Caco-2 (cell line): ENCODE measurements around the gene SPTSSB. TPM values are rescaled to one million over a fixed set of nuclear protein-coding genes. Genes with fewer than 3 reads are reported as not detected.

ENCODE experiments used
- BruUV-seq: library from RNA; stranded (reverse); fragments of 400-500 nt; replicated peaks from 2 replicates; lab custom pipeline; 2021; lab: Mats Ljungman, UMichigan
- CTCF ChIA-PET: fragments of 300-600 bp; sonication (Branson Sonifier 250); formaldehyde crosslinking; loops from one replicate; lab custom pipeline; 2022; ENCODE audit warnings: antibody characterized with exemption; lab: Charles Lee
- POLR2A ChIA-PET: fragments of 300-600 bp; sonication (Branson Sonifier 250); formaldehyde crosslinking; loops from one replicate; lab custom pipeline; 2022; ENCODE audit warnings: antibody characterized with exemption; lab: Charles Lee
- DNase-seq, 2 experiments: peaks; one replicate each; pipeline versions ENCODE4 v3.0.0 to v3.0.0-alpha.2; 2020 to 2022
- H3K27me3 ChIP-seq: replicated peaks from 2 replicates; pipeline ENCODE4 v1.6.0; 2011; ENCODE audit warnings: low read length; ENCODE audit not compliant: control insufficient read depth, insufficient read depth
- H3K36me3 ChIP-seq: 2 replicates; pipeline ENCODE4 v1.5.1; 2011; ENCODE audit warnings: low read length; ENCODE audit not compliant: control insufficient read depth, insufficient read depth
- H3K4me1 ChIP-seq: fragments of 250-450 bp; sonication (Bioruptor Pico); 2 replicates; pipeline ENCODE4 v1.5.1; 2020; ENCODE audit warnings: mild to moderate bottlenecking
- H3K4me3 ChIP-seq: 2 replicates; pipeline ENCODE4 v1.5.1; 2011; ENCODE audit warnings: low read depth, mild to moderate bottlenecking, control low read depth, low read length
- H3K9me3 ChIP-seq: fragments of 250-450 bp; sonication (Bioruptor Pico); 2 replicates; pipeline ENCODE4 v1.5.1; 2020; ENCODE audit warnings: mild to moderate bottlenecking, moderate library complexity
- H3K27ac Mint-ChIP-seq: one replicate; pipeline ENCODE4 v1.8.0; 2022; ENCODE audit warnings: mixed read lengths; ENCODE audit not compliant: unreplicated experiment
- H3K27me3 Mint-ChIP-seq: one replicate; pipeline ENCODE4 v1.8.0; 2022; ENCODE audit warnings: mixed read lengths; ENCODE audit not compliant: insufficient read depth, unreplicated experiment
- H3K36me3 Mint-ChIP-seq: one replicate; pipeline ENCODE4 v1.8.0; 2022; ENCODE audit warnings: mild to moderate bottlenecking, mixed read lengths; ENCODE audit not compliant: insufficient read depth, unreplicated experiment
- H3K4me1 Mint-ChIP-seq: one replicate; pipeline ENCODE4 v1.8.0; 2022; ENCODE audit warnings: low read depth, mixed read lengths; ENCODE audit not compliant: unreplicated experiment
- H3K4me3 Mint-ChIP-seq: one replicate; pipeline ENCODE4 v1.8.0; 2022; ENCODE audit warnings: mild to moderate bottlenecking, moderate library complexity, mixed read lengths; ENCODE audit not compliant: unreplicated experiment
- H3K9me3 Mint-ChIP-seq: one replicate; pipeline ENCODE4 v1.8.0; 2022; ENCODE audit warnings: mixed read lengths; ENCODE audit not compliant: unreplicated experiment
- CTCF ChIP-seq, 2 experiments: fragments of 200-600 bp in 1 of 2; IDR thresholded peaks; 1 replicate in 1 of 2; 2 replicates in 1 of 2; pipeline versions ENCODE4 v1.5.1 to v1.8.0; 2011 to 2022; ENCODE audit warnings: antibody characterized with exemption in 1 of 2, control low read depth in 1 of 2, inconsistent platforms in 1 of 2, low read depth in 1 of 2, low read length in 1 of 2, mild to moderate bottlenecking in 1 of 2, moderate library complexity in 1 of 2; ENCODE audit not compliant: insufficient read depth in 1 of 2, severe bottlenecking in 1 of 2, unreplicated experiment in 1 of 2
- intact Hi-C: fragments of 100-400 bp; cut with micrococcal nuclease; formaldehyde crosslinking; loops from one replicate; pipeline ENCODE4 v1.10.0; 2022; ENCODE audit not compliant: unreplicated experiment
- total RNA-seq: library from RNA; stranded (reverse); gene quantifications from 2 replicates; pipeline ENCODE4 v1.2.3, GENCODE V29; 2022

The SPTSSB gene
- total RNA-seq, 1 experiment from 2014 or later: 51.6 TPM

- H3K4me3 ChIP-seq: no peak overlapping the region
- Mint-ChIP-seq H3K9me3 (no peaks in the 10 kb centered on the region), H3K4me1 (peaks cover 5% of the 10 kb centered on the region), H3K27me3 (no peaks in the 10 kb centered on the region), H3K4me3 (no peak overlapping the region), H3K27ac (no peak overlapping the region), H3K36me3 (no peaks in the 10 kb centered on the region)
- H3K27me3 ChIP-seq: no peaks in the 10 kb centered on the region
- peaks cover 3% of the 10 kb centered on the region; the same call in 1 of the 2 replicates for H3K4me1 ChIP-seq
- intact Hi-C loops: no loop called here
- TF ChIP-seq CTCF (IDR thresholded peaks at IDR 0.05; ENCODE audit: insufficient read depth in 1 of 2, low read depth in 1 of 2, low read length in 1 of 2, severe bottlenecking in 1 of 2, unreplicated experiment in 1 of 2): no peak
- BruUV-seq: no TSS peak
- H3K36me3 ChIP-seq: no peaks in the 10 kb centered on the region
- no peaks in the 10 kb centered on the region for H3K9me3 ChIP-seq
- POLR2A ChIA-PET: no interaction called here
- DNase-seq: no peak
- CTCF ChIA-PET: no interaction called here
Observed at GRCh38 chr3:161333696-161334095, 37.6 kb downstream of the SPTSSB start.

- no peaks in the 10 kb centered on the region for H3K27me3 Mint-ChIP-seq
Observed at GRCh38 chr3:161332792-161333191, 38.5 kb downstream of the SPTSSB start.

GRCh38 chr3:161325059-161325458 lies 46.3 kb downstream of the SPTSSB start:
- H3K27ac Mint-ChIP-seq: no peak overlapping the region
- H3K36me3 Mint-ChIP-seq: no peaks in the 10 kb centered on the region
- Histone ChIP-seq H3K9me3 (0 out of 2 replicates have a peak, but pooled peaks cover 2% of the 10 kb centered on the region), H3K27me3 (no peaks in the 10 kb centered on the region), H3K4me1 (peaks cover 11% of the 10 kb centered on the region), H3K36me3 (no peaks in the 10 kb centered on the region), H3K4me3 (no peak overlapping the region)
- no TSS peak for BruUV-seq
- H3K4me3 Mint-ChIP-seq: no peak overlapping the region
- H3K4me1 Mint-ChIP-seq: peaks cover 11% of the 10 kb centered on the region
- ChIA-PET CTCF (no interaction called here), POLR2A (no interaction called here)
- intact Hi-C loops: no loop called here
- H3K9me3 Mint-ChIP-seq: peaks cover 19% of the 10 kb centered on the region
- TF ChIP-seq CTCF (IDR thresholded peaks at IDR 0.05; ENCODE audit: insufficient read depth in 1 of 2, low read depth in 1 of 2, low read length in 1 of 2, severe bottlenecking in 1 of 2, unreplicated experiment in 1 of 2): no peak
- no peaks in the 10 kb centered on the region for H3K27me3 Mint-ChIP-seq
- no peak for DNase-seq

More at GRCh38 chr3:161332792-161333191, 38.5 kb downstream of the SPTSSB start:
- Mint-ChIP-seq H3K36me3 (no peaks in the 10 kb centered on the region), H3K4me1 (peaks cover 5% of the 10 kb centered on the region), H3K9me3 (no peaks in the 10 kb centered on the region), H3K27ac (no peak overlapping the region), H3K4me3 (no peak overlapping the region)
- Histone ChIP-seq H3K27me3 (no peaks in the 10 kb centered on the region), H3K36me3 (no peaks in the 10 kb centered on the region), H3K4me1 (peaks cover 3% of the 10 kb centered on the region; the same call in 1 of the 2 replicates), H3K9me3 (no peaks in the 10 kb centered on the region), H3K4me3 (no peak overlapping the region)
- intact Hi-C loops: no loop called here
- no peak for DNase-seq
- TF ChIP-seq CTCF (IDR thresholded peaks at IDR 0.05; ENCODE audit: insufficient read depth in 1 of 2, low read depth in 1 of 2, low read length in 1 of 2, severe bottlenecking in 1 of 2, unreplicated experiment in 1 of 2): no peak
- ChIA-PET POLR2A (no interaction called here), CTCF (no interaction called here)
- BruUV-seq: no TSS peak
